NCI-H82 treated with DMSO at 0.1 percent for 48 hours (cell line): Measurements from ENCODE around the gene PTOV1.

ENCODE experiments used
- DNase-seq: peaks from one replicate; lab custom pipeline; 2025; ENCODE audit not compliant: unreplicated experiment; lab: John Stamatoyannopoulos, UW

PTOV1 gene

GRCh38 chr19:49843265-49843664 lies 7.7 kb upstream of the PTOV1 start:
- DNase-seq = no peak

GRCh38 chr19:49844138-49845095 lies 6.5 kb upstream of the PTOV1 start:
- no peak for DNase-seq

GRCh38 chr19:49845414-49845813 lies 5.5 kb upstream of the PTOV1 start:
- DNase-seq = no peak

- no peak for DNase-seq
These were observed 4.6 kb upstream of the PTOV1 start for GRCh38 chr19:49846408-49846807.

GRCh38 chr19:49847731-49848696 lies 2.9 kb upstream of the PTOV1 start:
- no peak for DNase-seq

- DNase-seq = no peak
These were observed 2.0 kb upstream of the PTOV1 start for GRCh38 chr19:49848938-49849337.

GRCh38 chr19:49849433-49850220 lies 1.3 kb upstream of the PTOV1 start:
- DNase-seq = no peak

- DNase-seq = no peak
These were observed 805 bp upstream of the PTOV1 start for GRCh38 chr19:49850221-49850486.

GRCh38 chr19:49851456-49852259 lies 699 bp downstream of the PTOV1 start:
- DNase-seq = peak; percentile 10

GRCh38 chr19:49852631-49853126 lies 1.7 kb downstream of the PTOV1 start:
- DNase-seq = no peak

GRCh38 chr19:49853852-49854377 lies 3.0 kb downstream of the PTOV1 start:
- no peak for DNase-seq

- no peak for DNase-seq
These were observed 3.7 kb downstream of the PTOV1 start for GRCh38 chr19:49854378-49855263.

- DNase-seq = no peak
These were observed 4.3 kb downstream of the PTOV1 start for GRCh38 chr19:49855277-49855675.

- no peak for DNase-seq
These were observed 5.0 kb downstream of the PTOV1 start for GRCh38 chr19:49855676-49856573.

- no peak for DNase-seq
These were observed 5.6 kb downstream of the PTOV1 start for GRCh38 chr19:49856574-49857021.

- no peak for DNase-seq
These were observed 6.3 kb downstream of the PTOV1 start for GRCh38 chr19:49857061-49857837.

- DNase-seq = no peak
These were observed 6.8 kb downstream of the PTOV1 start for GRCh38 chr19:49857838-49858087.
